ENCODE results near the gene ANKRD31. TPM values are rescaled to one million over a fixed set of nuclear protein-coding genes. Genes with fewer than 3 reads are reported as not detected.

The ANKRD31 gene
- total RNA-seq, 1 experiment from 2014 or later, result not detected

GRCh38 chr5:75242067-75242466 is 5.4 kb upstream of the ANKRD31 start:
- BruUV-seq (replicated peaks), result no TSS peak
- intact Hi-C loops (cut with micrococcal nuclease; ENCODE audit: unreplicated experiment) (no loop called here), in situ Hi-C loops (cut with HindIII; ENCODE audit: low pct_unique_long_range_greater_than_20kb, low sequenced_read_pairs) (no loop called here)
- Histone ChIP-seq H3K27ac (ENCODE audit: low read length) (no peak overlapping the region), H3K36me3 (ENCODE audit: control insufficient read depth, insufficient read depth, low read length) (no peaks in the 10 kb centered on the region), H3K9me3 (ENCODE audit: control insufficient read depth, insufficient read depth, low read depth, low read length) (no peaks in the 10 kb centered on the region), H3K4me1 (ENCODE audit: control insufficient read depth, insufficient read depth, low read length) (no peaks in the 10 kb centered on the region), H3K27me3 (ENCODE audit: control insufficient read depth, insufficient read depth, low read length) (peaks cover 2% of the 10 kb centered on the region; the same call in 1 of the 2 replicates), H3K4me3 (ENCODE audit: low read depth in 2 of 2, low read length in 2 of 2) (no peak overlapping the region)
- no peak for ATAC-seq
- TF ChIP-seq, protein P1, sequence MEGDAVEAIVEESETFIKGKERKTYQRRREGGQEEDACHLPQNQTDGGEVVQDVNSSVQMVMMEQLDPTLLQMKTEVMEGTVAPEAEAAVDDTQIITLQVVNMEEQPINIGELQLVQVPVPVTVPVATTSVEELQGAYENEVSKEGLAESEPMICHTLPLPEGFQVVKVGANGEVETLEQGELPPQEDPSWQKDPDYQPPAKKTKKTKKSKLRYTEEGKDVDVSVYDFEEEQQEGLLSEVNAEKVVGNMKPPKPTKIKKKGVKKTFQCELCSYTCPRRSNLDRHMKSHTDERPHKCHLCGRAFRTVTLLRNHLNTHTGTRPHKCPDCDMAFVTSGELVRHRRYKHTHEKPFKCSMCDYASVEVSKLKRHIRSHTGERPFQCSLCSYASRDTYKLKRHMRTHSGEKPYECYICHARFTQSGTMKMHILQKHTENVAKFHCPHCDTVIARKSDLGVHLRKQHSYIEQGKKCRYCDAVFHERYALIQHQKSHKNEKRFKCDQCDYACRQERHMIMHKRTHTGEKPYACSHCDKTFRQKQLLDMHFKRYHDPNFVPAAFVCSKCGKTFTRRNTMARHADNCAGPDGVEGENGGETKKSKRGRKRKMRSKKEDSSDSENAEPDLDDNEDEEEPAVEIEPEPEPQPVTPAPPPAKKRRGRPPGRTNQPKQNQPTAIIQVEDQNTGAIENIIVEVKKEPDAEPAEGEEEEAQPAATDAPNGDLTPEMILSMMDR (IDR thresholded peaks at IDR 0.05), result no peak
- no peak for TF ChIP-seq SIN3A (IDR thresholded peaks at IDR 0.05; ENCODE audit: borderline replicate concordance, insufficient read depth, low read depth, low read length)
- TF ChIP-seq, protein P2, sequence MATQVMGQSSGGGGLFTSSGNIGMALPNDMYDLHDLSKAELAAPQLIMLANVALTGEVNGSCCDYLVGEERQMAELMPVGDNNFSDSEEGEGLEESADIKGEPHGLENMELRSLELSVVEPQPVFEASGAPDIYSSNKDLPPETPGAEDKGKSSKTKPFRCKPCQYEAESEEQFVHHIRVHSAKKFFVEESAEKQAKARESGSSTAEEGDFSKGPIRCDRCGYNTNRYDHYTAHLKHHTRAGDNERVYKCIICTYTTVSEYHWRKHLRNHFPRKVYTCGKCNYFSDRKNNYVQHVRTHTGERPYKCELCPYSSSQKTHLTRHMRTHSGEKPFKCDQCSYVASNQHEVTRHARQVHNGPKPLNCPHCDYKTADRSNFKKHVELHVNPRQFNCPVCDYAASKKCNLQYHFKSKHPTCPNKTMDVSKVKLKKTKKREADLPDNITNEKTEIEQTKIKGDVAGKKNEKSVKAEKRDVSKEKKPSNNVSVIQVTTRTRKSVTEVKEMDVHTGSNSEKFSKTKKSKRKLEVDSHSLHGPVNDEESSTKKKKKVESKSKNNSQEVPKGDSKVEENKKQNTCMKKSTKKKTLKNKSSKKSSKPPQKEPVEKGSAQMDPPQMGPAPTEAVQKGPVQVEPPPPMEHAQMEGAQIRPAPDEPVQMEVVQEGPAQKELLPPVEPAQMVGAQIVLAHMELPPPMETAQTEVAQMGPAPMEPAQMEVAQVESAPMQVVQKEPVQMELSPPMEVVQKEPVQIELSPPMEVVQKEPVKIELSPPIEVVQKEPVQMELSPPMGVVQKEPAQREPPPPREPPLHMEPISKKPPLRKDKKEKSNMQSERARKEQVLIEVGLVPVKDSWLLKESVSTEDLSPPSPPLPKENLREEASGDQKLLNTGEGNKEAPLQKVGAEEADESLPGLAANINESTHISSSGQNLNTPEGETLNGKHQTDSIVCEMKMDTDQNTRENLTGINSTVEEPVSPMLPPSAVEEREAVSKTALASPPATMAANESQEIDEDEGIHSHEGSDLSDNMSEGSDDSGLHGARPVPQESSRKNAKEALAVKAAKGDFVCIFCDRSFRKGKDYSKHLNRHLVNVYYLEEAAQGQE (IDR thresholded peaks at IDR 0.05; ENCODE audit: insufficient read depth in 1 of 2, low read depth in 2 of 2, low read length in 1 of 2), result no peak
- no peak for TF ChIP-seq POLR2AphosphoS5 (IDR thresholded peaks at IDR 0.05; ENCODE audit: low read depth, low read length)
- DNase-seq (ENCODE audit: low read depth, low spot score), result no peak
- ChIA-PET CTCF (no interaction called here), POLR2A (no interaction called here)

GRCh38 chr5:75239681-75240080 is 3.0 kb upstream of the ANKRD31 start:
- Histone ChIP-seq H3K4me3 (ENCODE audit: low read depth in 2 of 2, low read length in 2 of 2) (no peak overlapping the region), H3K9me3 (ENCODE audit: control insufficient read depth, insufficient read depth, low read depth, low read length) (no peaks in the 10 kb centered on the region), H3K27me3 (ENCODE audit: control insufficient read depth, insufficient read depth, low read length) (peaks cover 2% of the 10 kb centered on the region; the same call in 1 of the 2 replicates), H3K4me1 (ENCODE audit: control insufficient read depth, insufficient read depth, low read length) (peaks cover 8% of the 10 kb centered on the region), H3K36me3 (ENCODE audit: control insufficient read depth, insufficient read depth, low read length) (no peaks in the 10 kb centered on the region), H3K27ac (ENCODE audit: low read length) (no peak overlapping the region)
- BruUV-seq (replicated peaks), result no TSS peak
- CTCF ChIA-PET, result no interaction called here
- no peak for DNase-seq (ENCODE audit: low read depth, low spot score)
- in situ Hi-C loops (cut with HindIII; ENCODE audit: low pct_unique_long_range_greater_than_20kb, low sequenced_read_pairs) (no loop called here), intact Hi-C loops (cut with micrococcal nuclease; ENCODE audit: unreplicated experiment) (no loop called here)
- ATAC-seq, result no peak
- TF ChIP-seq, protein P1 (IDR thresholded peaks at IDR 0.05), result no peak
- TF ChIP-seq POLR2AphosphoS5 (IDR thresholded peaks at IDR 0.05; ENCODE audit: low read depth, low read length) (no peak), TCF7L2 (IDR thresholded peaks at IDR 0.05; ENCODE audit: low read depth, low read length) (no peak), SIN3A (IDR thresholded peaks at IDR 0.05; ENCODE audit: borderline replicate concordance, insufficient read depth, low read depth, low read length) (no peak)
- TF ChIP-seq, protein P2 (IDR thresholded peaks at IDR 0.05; ENCODE audit: insufficient read depth in 1 of 2, low read depth in 2 of 2, low read length in 1 of 2), result no peak
- POLR2A ChIA-PET, result no interaction called here

Data from Panc1 (cell line).